Neural crest cell (in vitro differentiated cells): ENCODE data around the gene RBL2. TPM values are rescaled to one million over a fixed set of nuclear protein-coding genes. Genes with fewer than 3 reads are reported as not detected.

Experiments
- DNase-seq: peaks from one replicate; pipeline ENCODE4 v3.0.0; 2021; ENCODE audit warnings: low read depth, mixed read lengths, low spot score
- H3K27ac Mint-ChIP-seq: one replicate; pipeline ENCODE4 v1.8.0; 2021; ENCODE audit warnings: mild to moderate bottlenecking, mixed read lengths; ENCODE audit not compliant: unreplicated experiment
- H3K27me3 Mint-ChIP-seq: 2 replicates; pipeline ENCODE4 v1.8.0; 2021; ENCODE audit warnings: low read depth, mild to moderate bottlenecking, mixed read lengths
- H3K36me3 Mint-ChIP-seq: 2 replicates; pipeline ENCODE4 v1.8.0; 2021; ENCODE audit warnings: low read depth, mild to moderate bottlenecking, mixed read lengths
- H3K4me1 Mint-ChIP-seq: 2 replicates; pipeline ENCODE4 v1.8.0; 2021; ENCODE audit warnings: mixed read lengths
- H3K4me3 Mint-ChIP-seq: one replicate; pipeline ENCODE4 v1.8.0; 2021; ENCODE audit warnings: mild to moderate bottlenecking, mixed read lengths
- H3K9me3 Mint-ChIP-seq: 2 replicates; pipeline ENCODE4 v1.8.0; 2021; ENCODE audit warnings: mixed read lengths
- total RNA-seq: library from RNA; stranded (reverse); gene quantifications from 2 replicates; pipeline ENCODE4 v1.2.1, GENCODE V29; 2021
- TF ChIP-seq, protein P1 (sequence below): fragments of 200-600 bp; sonication (generic); conservative IDR thresholded peaks from 2 replicates; pipeline ENCODE4 v1.5.0; 2021; ENCODE audit warnings: antibody characterized with exemption, mild to moderate bottlenecking

Gene RBL2
- total RNA-seq, 1 donor from 2014 or later, result 29.8 TPM

DNA sequence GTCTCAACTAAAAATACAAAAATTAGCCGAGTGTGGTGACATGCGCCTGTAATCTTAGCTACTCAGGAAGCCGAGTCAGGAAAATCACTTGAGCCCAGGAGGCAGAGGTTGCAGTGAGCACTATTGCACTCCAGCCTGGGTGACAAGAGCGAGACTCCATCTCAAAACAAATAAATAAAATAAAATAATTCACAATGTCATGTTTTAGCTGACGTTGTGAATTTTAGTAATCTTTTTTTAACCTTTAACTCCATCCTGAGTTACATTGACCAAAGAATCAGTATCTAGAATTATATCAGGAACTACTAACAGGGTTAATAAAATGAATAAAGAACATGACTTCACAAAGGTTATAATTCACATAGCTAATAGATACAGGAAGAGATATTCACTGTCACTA lies 5.9 kb downstream of the RBL2 start:
- no peak overlapping the region for H3K4me3 Mint-ChIP-seq
- no peaks in the 10 kb centered on the region for H3K9me3 Mint-ChIP-seq
- no peak for DNase-seq
- TF ChIP-seq, protein P1, sequence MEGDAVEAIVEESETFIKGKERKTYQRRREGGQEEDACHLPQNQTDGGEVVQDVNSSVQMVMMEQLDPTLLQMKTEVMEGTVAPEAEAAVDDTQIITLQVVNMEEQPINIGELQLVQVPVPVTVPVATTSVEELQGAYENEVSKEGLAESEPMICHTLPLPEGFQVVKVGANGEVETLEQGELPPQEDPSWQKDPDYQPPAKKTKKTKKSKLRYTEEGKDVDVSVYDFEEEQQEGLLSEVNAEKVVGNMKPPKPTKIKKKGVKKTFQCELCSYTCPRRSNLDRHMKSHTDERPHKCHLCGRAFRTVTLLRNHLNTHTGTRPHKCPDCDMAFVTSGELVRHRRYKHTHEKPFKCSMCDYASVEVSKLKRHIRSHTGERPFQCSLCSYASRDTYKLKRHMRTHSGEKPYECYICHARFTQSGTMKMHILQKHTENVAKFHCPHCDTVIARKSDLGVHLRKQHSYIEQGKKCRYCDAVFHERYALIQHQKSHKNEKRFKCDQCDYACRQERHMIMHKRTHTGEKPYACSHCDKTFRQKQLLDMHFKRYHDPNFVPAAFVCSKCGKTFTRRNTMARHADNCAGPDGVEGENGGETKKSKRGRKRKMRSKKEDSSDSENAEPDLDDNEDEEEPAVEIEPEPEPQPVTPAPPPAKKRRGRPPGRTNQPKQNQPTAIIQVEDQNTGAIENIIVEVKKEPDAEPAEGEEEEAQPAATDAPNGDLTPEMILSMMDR, result no peak
- H3K27ac Mint-ChIP-seq, result no peak overlapping the region
- no peaks in the 10 kb centered on the region for H3K36me3 Mint-ChIP-seq
- no peaks in the 10 kb centered on the region for H3K27me3 Mint-ChIP-seq
- peaks cover 10% of the 10 kb centered on the region for H3K4me1 Mint-ChIP-seq

DNA sequence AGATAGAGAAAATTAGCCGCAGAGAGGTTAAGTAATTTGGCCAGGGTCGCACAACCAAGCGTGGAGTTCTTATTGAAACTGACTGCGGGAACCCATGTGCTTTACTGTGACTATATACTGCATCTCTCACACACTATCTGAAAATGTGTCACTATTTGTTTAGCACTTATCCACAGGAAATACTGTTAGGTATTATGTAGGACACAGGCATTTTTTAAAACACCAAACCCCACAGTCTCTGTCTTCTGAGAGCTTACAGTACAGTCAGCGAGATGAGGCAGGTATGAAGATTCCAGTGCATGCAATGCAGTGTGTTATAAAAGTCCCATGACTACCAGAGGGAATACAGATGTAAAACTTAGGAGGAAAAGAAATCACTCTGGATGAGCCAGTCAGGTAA lies 11.3 kb downstream of the RBL2 start:
- Mint-ChIP-seq H3K4me3 (no peak overlapping the region), H3K4me1 (no peaks in the 10 kb centered on the region), H3K27ac (no peak overlapping the region), H3K27me3 (no peaks in the 10 kb centered on the region), H3K9me3 (no peaks in the 10 kb centered on the region), H3K36me3 (peaks cover 3% of the 10 kb centered on the region)
- TF ChIP-seq, protein P1, result no peak
- DNase-seq, result no peak

DNA sequence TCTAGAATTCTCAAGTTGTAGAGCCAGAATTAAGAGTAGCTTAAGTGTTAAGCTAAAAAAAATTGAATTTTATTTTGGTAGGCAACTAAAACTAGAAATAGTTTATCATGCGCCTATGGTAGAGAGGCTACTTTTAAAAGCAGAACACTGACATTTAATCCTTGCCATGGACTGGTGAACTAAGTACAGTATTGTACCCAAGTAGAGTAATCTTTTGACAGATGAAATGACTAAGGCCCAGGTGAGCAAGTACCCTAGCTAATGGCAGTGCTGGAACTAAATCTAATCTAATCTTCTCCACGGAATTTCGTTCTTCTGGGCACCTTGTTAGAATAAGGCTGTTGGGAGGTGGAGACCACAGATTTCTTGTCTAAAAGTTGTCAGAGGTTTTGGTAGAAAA lies 11.8 kb downstream of the RBL2 start:
- H3K4me1 Mint-ChIP-seq, result no peaks in the 10 kb centered on the region
- no peaks in the 10 kb centered on the region for H3K9me3 Mint-ChIP-seq
- DNase-seq, result no peak
- H3K4me3 Mint-ChIP-seq, result no peak overlapping the region
- H3K36me3 Mint-ChIP-seq, result peaks cover 3% of the 10 kb centered on the region
- no peak overlapping the region for H3K27ac Mint-ChIP-seq
- no peaks in the 10 kb centered on the region for H3K27me3 Mint-ChIP-seq
- TF ChIP-seq, protein P1, result no peak

DNA sequence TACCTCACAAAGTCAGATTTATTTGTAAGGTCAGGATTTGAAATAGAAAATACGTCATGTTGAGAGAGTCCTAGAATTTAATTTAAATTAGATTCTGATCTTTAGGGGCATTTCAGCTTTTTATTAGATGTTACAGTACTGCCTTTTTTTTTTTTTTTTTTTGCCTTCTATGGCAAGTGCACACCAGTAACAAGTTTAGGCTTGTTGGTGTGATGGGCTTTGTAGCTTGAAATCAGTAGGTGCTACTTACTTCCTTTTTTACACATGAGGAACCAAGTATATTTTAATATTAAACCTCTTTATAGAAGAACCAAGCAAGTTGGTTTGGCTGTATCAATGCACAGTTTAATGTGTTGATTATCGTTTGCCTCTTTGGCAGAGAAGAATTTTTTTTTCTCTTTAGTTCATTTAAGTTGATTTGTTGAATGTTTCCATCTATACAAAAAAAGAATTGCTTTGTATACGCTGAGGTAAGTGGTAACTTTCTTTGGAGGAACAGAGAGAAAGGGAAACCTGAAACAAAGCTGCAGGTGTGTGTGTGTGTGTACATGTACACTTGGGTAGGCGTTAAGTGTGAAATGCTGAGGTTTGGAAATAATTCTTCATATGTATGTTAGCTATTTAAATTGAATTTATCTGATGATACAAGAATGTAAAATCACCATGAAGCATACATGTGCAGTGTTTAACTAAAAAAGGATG lies 15.7 kb downstream of the RBL2 start:
- Mint-ChIP-seq H3K27me3 (no peaks in the 10 kb centered on the region), H3K9me3 (no peaks in the 10 kb centered on the region), H3K4me3 (no peak overlapping the region), H3K36me3 (peaks cover 5% of the 10 kb centered on the region), H3K27ac (no peak overlapping the region), H3K4me1 (no peaks in the 10 kb centered on the region)
- no peak for DNase-seq
- TF ChIP-seq, protein P1, result no peak

DNA sequence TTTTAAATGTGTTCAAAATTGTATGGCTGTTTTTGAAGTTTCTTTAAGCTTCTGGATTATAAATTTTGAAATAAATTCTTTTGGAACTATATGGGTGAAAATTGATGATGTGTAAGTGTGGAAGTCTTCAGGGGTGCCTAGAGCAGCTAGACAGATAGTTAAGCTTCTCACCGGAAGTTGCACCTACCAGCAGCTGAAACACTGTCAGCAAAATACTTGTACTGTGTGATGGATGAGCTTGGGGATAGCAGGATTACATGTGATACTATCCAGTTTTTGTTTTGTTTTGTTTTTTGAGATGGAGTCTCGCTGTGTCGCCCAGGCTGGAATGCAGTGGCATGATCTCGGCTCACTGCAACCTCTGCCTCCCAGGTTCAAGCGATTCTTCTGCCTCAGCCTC lies 19.7 kb downstream of the RBL2 start:
- Mint-ChIP-seq H3K4me3 (no peak overlapping the region), H3K27me3 (no peaks in the 10 kb centered on the region), H3K27ac (peak overlapping the region; percentile 83), H3K36me3 (peaks cover 14% of the 10 kb centered on the region), H3K9me3 (no peaks in the 10 kb centered on the region), H3K4me1 (no peaks in the 10 kb centered on the region)
- DNase-seq, result no peak
- TF ChIP-seq, protein P1, result no peak
